Measurements from ENCODE around the gene ZNRF3.
A peak's percentile ranks its signal among the peaks of the same experiment; 100 is the strongest.

Gene ZNRF3

GRCh38 chr22:29041408-29041807 lies 158.0 kb downstream of the ZNRF3 start:
- no peak for DNase-seq

DNA sequence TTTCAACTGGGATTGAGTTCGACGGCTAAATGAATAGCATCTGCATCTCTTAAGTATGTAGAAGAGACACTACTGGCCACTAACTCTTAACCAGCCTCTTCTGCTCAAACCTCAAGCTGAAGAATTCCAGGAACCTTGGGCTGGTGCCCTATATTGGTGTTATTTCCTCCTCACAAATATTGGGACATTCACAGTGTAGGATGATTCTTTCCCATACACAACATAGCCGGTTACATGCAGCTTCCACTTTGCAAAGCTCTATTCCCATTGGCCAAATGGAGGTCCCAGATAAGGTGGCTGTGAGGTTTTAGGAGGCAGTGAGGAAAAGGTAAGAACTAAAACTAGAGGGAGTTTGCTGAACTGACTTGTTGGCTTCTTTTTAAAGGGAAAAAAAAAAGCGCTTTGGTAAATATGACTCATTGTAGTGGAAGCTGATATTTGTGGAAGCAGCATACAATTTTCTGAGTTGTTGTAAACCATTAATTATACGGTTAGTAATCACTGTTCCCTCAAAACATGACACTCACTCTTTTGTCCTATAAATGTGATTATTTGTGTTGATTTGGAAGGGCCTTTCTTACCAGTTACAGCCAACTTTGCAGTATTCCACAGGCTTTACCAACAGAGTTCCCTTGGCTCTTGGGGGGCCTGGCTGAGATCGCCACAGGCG lies 160.7 kb downstream of the ZNRF3 start:
- DNase-seq = no peak

DNA sequence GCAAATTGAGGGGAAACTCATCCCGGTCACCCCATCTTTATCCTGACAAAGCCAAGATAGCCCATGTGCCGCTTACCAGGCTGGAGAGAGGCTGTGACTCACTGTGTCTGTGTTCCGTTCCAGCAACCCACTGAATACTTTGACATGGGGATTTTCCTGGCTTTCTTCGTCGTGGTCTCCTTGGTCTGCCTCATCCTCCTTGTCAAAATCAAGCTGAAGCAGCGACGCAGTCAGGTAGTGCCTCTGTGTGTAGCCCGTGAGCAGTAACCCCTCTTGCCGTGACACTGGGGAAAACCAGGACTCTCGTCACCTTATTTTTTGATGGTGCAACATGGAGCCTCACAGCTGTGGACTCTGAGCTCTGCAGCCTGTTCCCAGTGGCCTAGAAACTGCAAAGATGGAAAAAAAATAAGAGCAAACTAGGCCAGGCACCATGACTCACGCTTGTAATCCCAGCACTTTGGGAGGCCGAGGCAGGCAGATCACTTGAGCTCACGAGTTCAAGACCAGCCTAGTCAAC lies 161.3 kb downstream of the ZNRF3 start:
- no peak for DNase-seq

DNA sequence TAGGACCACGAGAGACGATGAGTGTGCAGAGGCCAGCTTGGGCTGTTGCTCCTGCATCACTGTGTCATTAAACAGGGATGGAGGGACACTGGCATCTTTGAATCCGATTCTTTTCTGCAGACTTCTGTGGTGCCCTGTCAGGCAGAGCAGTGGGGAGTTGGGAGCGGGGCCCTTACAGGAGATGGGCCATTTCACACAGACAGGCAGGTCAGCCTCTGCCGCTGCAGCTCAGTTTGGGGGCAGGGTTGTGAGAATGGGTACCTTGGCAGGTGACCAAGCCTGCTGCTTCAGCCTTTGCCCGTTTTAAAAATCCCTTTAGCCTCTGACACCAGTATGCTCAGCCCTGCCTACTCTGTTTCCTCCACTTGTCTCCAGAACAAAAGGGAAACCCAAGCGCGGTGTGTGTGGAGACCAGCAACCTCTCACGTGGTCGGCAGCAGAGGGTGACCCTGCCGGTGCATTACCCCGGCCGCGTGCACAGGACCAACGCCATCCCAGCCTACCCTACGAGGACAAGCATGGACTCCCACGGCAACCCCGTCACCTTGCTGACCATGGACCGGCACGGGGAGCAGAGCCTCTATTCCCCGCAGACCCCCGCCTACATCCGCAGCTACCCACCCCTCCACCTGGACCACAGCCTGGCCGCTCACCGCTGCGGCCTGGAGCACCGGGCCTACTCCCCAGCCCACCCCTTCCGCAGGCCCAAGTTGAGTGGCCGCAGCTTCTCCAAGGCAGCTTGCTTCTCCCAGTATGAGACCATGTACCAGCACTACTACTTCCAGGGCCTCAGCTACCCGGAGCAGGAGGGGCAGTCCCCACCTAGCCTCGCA lies 165.7 kb downstream of the ZNRF3 start:
- no peak for DNase-seq

- DNase-seq = no peak
These were observed 166.4 kb downstream of the ZNRF3 start for GRCh38 chr22:29049655-29050263.

GRCh38 chr22:29050457-29050856 lies 167.1 kb downstream of the ZNRF3 start:
- DNase-seq = no peak

GRCh38 chr22:29053048-29053702 lies 169.8 kb downstream of the ZNRF3 start:
- no peak for DNase-seq

DNA sequence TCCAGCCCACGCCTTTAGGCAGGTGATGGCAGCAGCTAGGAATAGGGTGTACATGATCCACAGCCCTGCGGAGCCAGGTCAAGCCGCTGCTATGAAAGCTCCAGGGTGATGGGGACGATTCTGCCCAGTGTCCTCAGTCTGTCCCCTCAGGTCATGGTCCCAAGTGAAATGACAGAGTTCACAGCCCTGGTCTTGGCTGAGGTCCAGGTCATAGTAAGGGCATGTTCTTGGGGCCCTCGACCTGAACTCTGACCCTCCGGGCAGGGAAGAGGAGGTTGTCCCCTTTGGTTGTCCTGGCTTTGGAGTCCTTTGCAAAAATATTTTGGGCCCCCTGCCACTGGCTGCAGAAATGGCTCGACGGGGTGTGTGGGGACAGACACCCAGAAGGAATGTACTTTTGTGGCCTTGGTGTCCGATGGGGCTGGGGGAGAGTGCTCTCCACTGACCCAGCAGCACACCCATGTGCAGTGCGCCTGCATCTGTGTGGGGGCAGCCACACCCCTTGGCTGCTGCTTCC lies 170.9 kb downstream of the ZNRF3 start:
- no peak for DNase-seq

GRCh38 chr22:29055192-29055830 lies 171.9 kb downstream of the ZNRF3 start:
- no peak for DNase-seq

DNA sequence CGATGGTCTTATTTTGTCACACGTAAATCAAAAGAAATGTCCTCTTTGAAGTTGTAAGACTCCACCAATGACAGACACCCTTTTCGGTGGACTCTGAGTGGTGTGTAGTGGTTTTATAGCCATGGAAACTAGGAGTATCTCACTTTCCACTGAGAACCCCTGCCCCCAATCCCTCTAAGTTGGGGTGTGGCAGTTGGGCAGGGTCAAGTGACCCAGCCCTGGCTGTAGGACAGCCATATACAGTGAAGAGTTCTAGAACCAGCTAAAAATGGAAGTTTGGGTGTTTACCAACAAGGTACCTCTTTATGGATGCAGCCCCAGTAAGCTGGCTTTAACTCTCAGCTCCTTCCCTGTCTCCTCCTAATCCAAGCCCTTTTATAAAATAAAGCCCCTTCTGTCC lies 173.1 kb downstream of the ZNRF3 start:
- DNase-seq = no peak

GRCh38 chr22:29060251-29060869 lies 177.0 kb downstream of the ZNRF3 start:
- no peak for DNase-seq

DNA sequence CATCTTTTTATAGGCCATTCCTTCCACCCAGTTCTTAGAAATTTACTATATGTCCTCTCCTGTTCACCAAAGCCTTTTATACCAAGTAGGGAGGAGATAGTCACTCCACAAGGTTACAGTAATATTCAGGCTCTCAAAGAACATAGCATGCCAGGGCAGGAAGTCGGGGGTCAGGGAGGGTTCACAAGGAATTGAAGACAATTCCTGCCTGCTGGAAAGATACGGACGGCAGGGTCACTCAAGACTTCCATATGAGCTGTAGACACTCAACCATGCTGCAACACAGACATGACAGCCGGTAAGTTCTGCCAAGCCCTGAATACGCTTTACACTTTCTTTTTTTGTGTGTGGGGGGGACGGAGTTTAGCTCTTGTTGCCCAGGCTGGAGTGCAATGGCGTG lies 177.6 kb downstream of the ZNRF3 start:
- no peak for DNase-seq

- no peak for DNase-seq
These were observed 178.4 kb downstream of the ZNRF3 start, which contains the start of gene C22orf31 for GRCh38 chr22:29061773-29062172. C22orf31 (minus strand) TSS chr22:29061831; CDS start chr22:29061792, 39 bp downstream.

DNA sequence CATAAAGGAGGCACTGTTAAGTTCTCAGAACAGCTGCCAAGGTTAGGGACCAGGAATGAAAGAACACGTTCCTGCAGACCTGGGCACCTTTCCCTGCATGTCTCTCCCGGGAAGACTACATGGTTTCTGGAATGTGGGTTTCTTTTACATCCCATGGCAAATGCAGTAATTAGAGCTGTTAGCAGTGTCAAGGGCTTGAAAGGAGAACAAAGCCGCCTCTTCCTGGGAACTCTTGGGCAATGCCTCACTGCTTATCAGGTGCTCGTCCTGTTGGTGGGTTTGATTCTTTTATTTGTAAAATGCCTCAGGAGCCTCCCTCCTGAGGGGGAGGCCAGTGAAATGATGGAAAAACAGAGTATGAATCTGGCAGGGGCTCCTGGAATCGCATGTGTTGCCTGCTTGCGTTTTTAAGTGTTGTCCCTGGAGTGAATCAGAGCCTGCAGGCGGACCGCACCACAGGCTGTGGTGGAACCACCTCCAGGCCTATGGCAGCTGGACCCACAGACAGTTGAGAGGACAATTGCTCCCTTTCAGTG lies 179.0 kb downstream of the ZNRF3 start:
- no peak for DNase-seq

DNA sequence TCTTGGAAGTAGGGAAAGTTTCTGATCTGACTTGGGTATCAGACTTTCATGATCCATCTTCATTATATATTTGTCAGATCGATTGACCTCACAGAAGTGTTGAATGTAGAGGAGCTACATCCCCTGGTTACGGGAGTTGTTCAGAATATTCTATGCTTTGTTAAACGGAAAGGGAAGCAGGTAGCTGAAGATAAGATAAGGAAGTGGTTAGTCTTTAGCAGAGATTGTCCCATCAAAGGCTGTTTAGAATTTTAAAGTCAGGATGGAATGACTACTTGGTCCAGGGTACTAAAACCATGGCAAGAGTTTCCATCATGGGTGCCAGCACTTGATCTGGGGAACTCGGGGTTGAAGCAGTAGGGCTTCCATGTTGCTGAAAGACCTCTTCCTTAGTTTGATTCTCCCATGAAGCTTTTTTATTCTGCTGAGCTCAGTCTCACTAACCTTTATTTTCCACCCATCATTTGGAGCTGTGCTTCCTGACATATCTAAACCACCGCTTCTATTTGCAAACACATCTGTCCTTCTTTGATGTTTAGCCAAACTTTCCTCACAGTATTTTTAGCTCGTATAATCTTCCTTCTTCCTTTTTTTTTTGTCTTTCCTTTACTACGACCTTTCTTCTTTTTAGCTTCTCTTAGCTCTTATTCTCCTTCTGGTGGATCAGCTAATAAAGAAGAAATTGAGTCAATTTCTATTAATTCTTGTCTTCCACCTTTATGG lies 182.3 kb downstream of the ZNRF3 start:
- no peak for DNase-seq

DNA sequence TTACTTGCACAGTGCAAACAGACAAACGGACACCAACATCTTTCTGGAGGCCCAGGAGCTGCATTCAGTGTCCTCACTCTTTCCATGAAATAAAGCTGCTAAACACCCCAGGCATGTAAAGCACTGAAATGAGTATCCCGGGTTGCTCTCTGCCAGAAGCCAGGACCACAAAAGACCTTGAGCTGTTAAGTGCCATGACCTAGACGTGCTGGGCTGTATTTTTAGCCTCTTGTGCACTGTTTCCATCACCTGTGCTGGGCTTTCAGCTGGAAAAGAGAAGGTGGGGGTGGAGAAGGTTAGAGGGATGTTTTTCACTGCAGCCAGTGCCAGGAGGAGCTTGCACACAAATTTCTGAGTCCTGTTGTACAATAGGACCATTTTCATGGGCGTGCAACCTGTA lies 186.1 kb downstream of the ZNRF3 start:
- DNase-seq = no peak

- DNase-seq = no peak
These were observed 187.1 kb downstream of the ZNRF3 start for GRCh38 chr22:29070490-29070889.

DNA sequence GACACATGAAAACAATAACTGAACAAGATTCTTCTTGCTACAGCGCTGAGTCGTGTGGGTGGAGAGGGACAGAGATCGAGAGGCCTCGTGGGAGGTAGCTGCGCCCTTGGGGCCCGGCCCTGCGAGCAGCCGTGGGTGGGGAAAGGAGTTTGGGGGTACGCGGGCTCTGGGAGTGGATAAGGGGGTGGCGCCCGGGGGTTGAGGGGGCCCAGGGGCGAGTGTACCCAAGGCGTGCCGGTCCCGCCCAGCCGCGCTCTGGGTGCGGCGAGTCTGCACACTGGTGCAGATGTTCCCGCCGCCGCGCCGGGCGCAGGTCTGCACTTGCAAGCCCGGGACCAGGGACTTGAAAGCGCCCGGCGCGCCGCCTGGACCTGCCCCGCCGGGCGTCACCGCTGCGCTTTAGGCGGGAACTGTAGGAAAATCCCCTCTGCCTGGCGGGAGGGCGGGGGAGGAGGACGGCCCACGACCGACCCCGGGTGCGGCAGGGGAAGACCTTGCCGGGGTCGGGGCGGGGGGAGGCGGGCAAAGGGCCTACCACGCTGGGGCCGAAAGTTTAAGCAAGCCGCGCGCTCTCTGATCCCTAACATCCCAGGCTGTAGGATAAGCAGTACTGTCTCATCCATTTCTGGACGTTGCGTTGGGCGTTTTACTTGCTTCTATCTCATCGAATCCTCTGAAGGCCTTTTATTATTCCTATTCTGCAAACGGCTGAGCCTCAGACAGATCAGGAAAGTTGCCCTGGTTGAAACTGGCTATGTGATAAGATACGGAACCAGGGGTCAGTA lies 188.1 kb downstream of the ZNRF3 start:
- DNase-seq = peak; percentile 54

GRCh38 chr22:29072193-29072978 lies 189.0 kb downstream of the ZNRF3 start:
- peak; percentile 90 for DNase-seq
